Measurements from ENCODE around the gene C16orf78. TPM values are rescaled to one million over a fixed set of nuclear protein-coding genes. Genes with fewer than 3 reads are reported as not detected.

The C16orf78 gene
- polyA plus RNA-seq, 4 donors, result not detected

Other genes with a start within 250 kb of the C16orf78 start
- 1 to 10 TPM in 1 of 4 donors, under 1 TPM in 2, not detected in 1; 0.27 to 2.1 (median 0.66) TPM for gene CBLN1, start 92.0 kb upstream of the C16orf78 start, polyA plus RNA-seq